Measurements from ENCODE around the gene RNF145.

GRCh38 chr5:159163701-159164046 is 45.7 kb downstream of the RNF145 start:
- TF ChIP-seq CTCF (IDR thresholded peaks at IDR 0.05; ENCODE audit: low read length): no peak
- no peak for TF ChIP-seq EZH2phosphoT487 (IDR thresholded peaks at IDR 0.05; ENCODE audit: low read length)
- no peak for TF ChIP-seq EZH2 (optimal IDR thresholded peaks at IDR 0.05; ENCODE audit: low read depth, low read length)

Data from MM.1S (cell line).